Measurements from ENCODE around the gene ENKD1.

ENKD1 gene

GRCh38 chr16:67664871-67665270 lies 1.7 kb downstream of the ENKD1 start:
- H3K4me3 ChIP-seq (ENCODE audit: control insufficient read depth, low read depth, low read length) = no peak overlapping the region
- DNase-seq (ENCODE audit: low read depth) = no peak
- no peak for TF ChIP-seq CTCF (conservative IDR thresholded peaks at IDR 0.05; ENCODE audit: control insufficient read depth, insufficient read depth, low read depth, low read length)

- no peak for TF ChIP-seq CTCF (conservative IDR thresholded peaks at IDR 0.05; ENCODE audit: control insufficient read depth, insufficient read depth, low read depth, low read length)
- DNase-seq (ENCODE audit: low read depth) = no peak
- no peak overlapping the region for H3K4me3 ChIP-seq (ENCODE audit: control insufficient read depth, low read depth, low read length)
These were observed 2.3 kb downstream of the ENKD1 start for GRCh38 chr16:67664258-67664657.

- TF ChIP-seq CTCF (conservative IDR thresholded peaks at IDR 0.05; ENCODE audit: control insufficient read depth, insufficient read depth, low read depth, low read length) = no peak
- DNase-seq (ENCODE audit: low read depth) = no peak
- H3K4me3 ChIP-seq (ENCODE audit: control insufficient read depth, low read depth, low read length) = no peak overlapping the region
These were observed 2.7 kb downstream of the ENKD1 start for GRCh38 chr16:67663877-67664222.

GRCh38 chr16:67663151-67663876 lies 3.2 kb downstream of the ENKD1 start:
- no peak overlapping the region for H3K4me3 ChIP-seq (ENCODE audit: control insufficient read depth, low read depth, low read length)
- peak; percentile 21 for TF ChIP-seq CTCF (conservative IDR thresholded peaks at IDR 0.05; ENCODE audit: control insufficient read depth, insufficient read depth, low read depth, low read length)
- DNase-seq (ENCODE audit: low read depth) = no peak

GRCh38 chr16:67662653-67663010 lies 3.9 kb downstream of the ENKD1 start:
- no peak for TF ChIP-seq CTCF (conservative IDR thresholded peaks at IDR 0.05; ENCODE audit: control insufficient read depth, insufficient read depth, low read depth, low read length)
- no peak overlapping the region for H3K4me3 ChIP-seq (ENCODE audit: control insufficient read depth, low read depth, low read length)
- DNase-seq (ENCODE audit: low read depth) = no peak

- H3K4me3 ChIP-seq (ENCODE audit: control insufficient read depth, low read depth, low read length) = no peak overlapping the region
- DNase-seq (ENCODE audit: low read depth) = no peak
These were observed 4.5 kb downstream of the ENKD1 start for GRCh38 chr16:67661886-67662652.

More at GRCh38 chr16:67661886-67662652, 4.5 kb downstream of the ENKD1 start:
- no peak for TF ChIP-seq CTCF (conservative IDR thresholded peaks at IDR 0.05; ENCODE audit: control insufficient read depth, insufficient read depth, low read depth, low read length)
